Calu3 (cell line): ENCODE measurements around the gene LIN7A. TPM values are rescaled to one million over a fixed set of nuclear protein-coding genes. Genes with fewer than 3 reads are reported as not detected.

ENCODE experiments used
- BruUV-seq: library from RNA; stranded (reverse); fragments of 400-500 nt; replicated peaks from 2 replicates; lab custom pipeline; 2021; lab: Mats Ljungman, UMichigan
- CTCF ChIA-PET: fragments of 300-600 bp; sonication (Branson Sonifier 250); formaldehyde crosslinking; loops from one replicate; lab custom pipeline; 2022; ENCODE audit warnings: antibody characterized with exemption; lab: Charles Lee
- DNase-seq: peaks from one replicate; pipeline ENCODE4 v3.0.0; 2022
- H3K27ac Mint-ChIP-seq: one replicate; pipeline ENCODE4 v1.8.0; 2022; ENCODE audit warnings: mixed read lengths; ENCODE audit not compliant: unreplicated experiment
- H3K27me3 Mint-ChIP-seq: one replicate; pipeline ENCODE4 v1.8.0; 2022; ENCODE audit warnings: mixed read lengths; ENCODE audit not compliant: unreplicated experiment
- H3K36me3 Mint-ChIP-seq: one replicate; pipeline ENCODE4 v1.8.0; 2022; ENCODE audit warnings: mild to moderate bottlenecking, moderate library complexity, mixed read lengths; ENCODE audit not compliant: insufficient read depth, unreplicated experiment
- H3K4me1 Mint-ChIP-seq: one replicate; pipeline ENCODE4 v1.8.0; 2022; ENCODE audit warnings: mild to moderate bottlenecking, low read depth, mixed read lengths; ENCODE audit not compliant: unreplicated experiment
- H3K4me3 Mint-ChIP-seq: one replicate; pipeline ENCODE4 v1.8.0; 2022; ENCODE audit warnings: mild to moderate bottlenecking, low read depth, moderate library complexity, mixed read lengths; ENCODE audit not compliant: unreplicated experiment
- H3K9me3 Mint-ChIP-seq: one replicate; pipeline ENCODE4 v1.8.0; 2022; ENCODE audit warnings: low read depth, mixed read lengths; ENCODE audit not compliant: unreplicated experiment
- CTCF ChIP-seq: fragments of 200-600 bp; IDR thresholded peaks from one replicate; pipeline ENCODE4 v1.8.0; 2022; ENCODE audit warnings: antibody characterized with exemption; ENCODE audit not compliant: unreplicated experiment
- intact Hi-C: fragments of 100-400 bp; cut with micrococcal nuclease; formaldehyde crosslinking; loops from one replicate; pipeline ENCODE4 v1.10.0; 2022; ENCODE audit not compliant: unreplicated experiment
- microRNA-seq: library from miRNA; unstranded; fragments of <30 nt; microRNA quantifications from one replicate; pipeline ENCODE4 v1.2.0, GENCODE V29; 2022
- total RNA-seq: library from RNA; stranded (reverse); gene quantifications from 2 replicates; pipeline ENCODE4 v1.2.3, GENCODE V29; 2022

LIN7A gene
- total RNA-seq, 1 experiment from 2014 or later, result 0.73 TPM

- BruUV-seq, result no TSS peak
- CTCF ChIA-PET, result no interaction called here
- intact Hi-C loops, result no loop called here
Observed at GRCh38 chr12:80749456-80749855, 188.3 kb downstream of the LIN7A start.

GRCh38 chr12:80747800-80748199, 189.9 kb downstream of the LIN7A start:
- intact Hi-C loops, result no loop called here
- DNase-seq, result no peak
- H3K27ac Mint-ChIP-seq, result no peak overlapping the region
- no peaks in the 10 kb centered on the region for H3K9me3 Mint-ChIP-seq
- CTCF ChIA-PET, result interaction anchor here (0.7 kb wide), 1 partner anchor 1219 kb away, joined by 3 read pairs; no protein-coding TSS in a partner anchor
- no peaks in the 10 kb centered on the region for H3K27me3 Mint-ChIP-seq
- no peak for TF ChIP-seq CTCF
- H3K4me1 Mint-ChIP-seq, result no peaks in the 10 kb centered on the region
- no TSS peak for BruUV-seq
- H3K4me3 Mint-ChIP-seq, result no peak overlapping the region
- H3K36me3 Mint-ChIP-seq, result no peaks in the 10 kb centered on the region

More at GRCh38 chr12:80749456-80749855, 188.3 kb downstream of the LIN7A start:
- H3K9me3 Mint-ChIP-seq, result no peaks in the 10 kb centered on the region
- H3K4me3 Mint-ChIP-seq, result no peak overlapping the region
- no peak overlapping the region for H3K27ac Mint-ChIP-seq
- H3K27me3 Mint-ChIP-seq, result no peaks in the 10 kb centered on the region
- DNase-seq, result no peak
- H3K36me3 Mint-ChIP-seq, result no peaks in the 10 kb centered on the region
- TF ChIP-seq CTCF, result no peak
- no peaks in the 10 kb centered on the region for H3K4me1 Mint-ChIP-seq

GRCh38 chr12:80745851-80746505, 191.8 kb downstream of the LIN7A start:
- CTCF ChIA-PET, result no interaction called here
- H3K4me3 Mint-ChIP-seq, result no peak overlapping the region
- no peaks in the 10 kb centered on the region for H3K36me3 Mint-ChIP-seq
- BruUV-seq, result no TSS peak
- intact Hi-C loops, result no loop called here
- no peak for TF ChIP-seq CTCF
- no peaks in the 10 kb centered on the region for H3K4me1 Mint-ChIP-seq
- no peaks in the 10 kb centered on the region for H3K27me3 Mint-ChIP-seq
- no peaks in the 10 kb centered on the region for H3K9me3 Mint-ChIP-seq
- H3K27ac Mint-ChIP-seq, result no peak overlapping the region
- DNase-seq, result no peak

Small RNA genes lying within 50 kb of the gene (microRNA-seq; reads per million reads assigned to microRNA genes)
- gene MIR617, result not detected
- not detected for gene MIR618

Other genes starting within 250 kb of the LIN7A start
- gene MYF6, start 230.3 kb downstream of the LIN7A start, total RNA-seq, result not detected in 2 replicates
- gene MYF5, start 221.0 kb downstream of the LIN7A start, total RNA-seq, result not detected in 2 replicates
- gene ACSS3, start 140.1 kb upstream of the LIN7A start, total RNA-seq, result 0.21 and 0.47 TPM in 2 replicates